ENCODE data around the gene BRD7.

BRD7 gene

GRCh38 chr16:50368410-50369132, at the start of gene BRD7:
BRD7 (minus strand) TSS chr16:50368988; CDS start chr16:50368774, 214 bp downstream.
- H3K27ac Mint-ChIP-seq = peak within 1 kb of the TSS; percentile 85
- peaks cover 47% of the 10 kb centered on the region for H3K4me1 Mint-ChIP-seq
- H3K9me3 Mint-ChIP-seq = no peaks in the 10 kb centered on the region
- H3K27me3 Mint-ChIP-seq = peaks cover 14% of the 10 kb centered on the region
- CTCF ChIA-PET = interaction anchor here (1.2 to 2.6 kb wide), 9 partner anchors 8 to 378 kb away, joined by 3 to 22 read pairs (median 5); no protein-coding TSS in a partner anchor
- H3K36me3 Mint-ChIP-seq = peaks cover 30% of the 10 kb centered on the region
- DNase-seq = peak; percentile 66
- peak within 1 kb of the TSS; percentile 84 for H3K4me3 Mint-ChIP-seq

GRCh38 chr16:50416388-50416787, 47.6 kb upstream of the BRD7 start:
- Mint-ChIP-seq H3K27me3 (peaks cover 20% of the 10 kb centered on the region), H3K9me3 (peaks cover 31% of the 10 kb centered on the region), H3K4me1 (no peaks in the 10 kb centered on the region), H3K36me3 (no peaks in the 10 kb centered on the region), H3K27ac (no peak overlapping the region), H3K4me3 (no peak overlapping the region)
- DNase-seq = no peak
- CTCF ChIA-PET = no interaction called here

GRCh38 chr16:50414152-50414551, 45.4 kb upstream of the BRD7 start:
- Mint-ChIP-seq H3K9me3 (peaks cover 16% of the 10 kb centered on the region), H3K4me3 (no peak overlapping the region), H3K4me1 (no peaks in the 10 kb centered on the region), H3K27me3 (peaks cover 8% of the 10 kb centered on the region), H3K27ac (no peak overlapping the region), H3K36me3 (no peaks in the 10 kb centered on the region)
- no peak for DNase-seq
- CTCF ChIA-PET = no interaction called here

- no peak overlapping the region for H3K27ac Mint-ChIP-seq
- no peak overlapping the region for H3K4me3 Mint-ChIP-seq
- DNase-seq = no peak
- H3K36me3 Mint-ChIP-seq = no peaks in the 10 kb centered on the region
- H3K27me3 Mint-ChIP-seq = peaks cover 8% of the 10 kb centered on the region
- CTCF ChIA-PET = no interaction called here
- peaks cover 4% of the 10 kb centered on the region for H3K9me3 Mint-ChIP-seq
- no peaks in the 10 kb centered on the region for H3K4me1 Mint-ChIP-seq
Measured at GRCh38 chr16:50411034-50411433, 42.2 kb upstream of the BRD7 start.

GRCh38 chr16:50408001-50408561, 39.3 kb upstream of the BRD7 start:
- Mint-ChIP-seq H3K27ac (no peak overlapping the region), H3K36me3 (no peaks in the 10 kb centered on the region), H3K27me3 (peaks cover 3% of the 10 kb centered on the region), H3K4me1 (no peaks in the 10 kb centered on the region), H3K4me3 (no peak overlapping the region), H3K9me3 (no peaks in the 10 kb centered on the region)
- DNase-seq = no peak
- CTCF ChIA-PET = no interaction called here

- CTCF ChIA-PET = no interaction called here
- H3K9me3 Mint-ChIP-seq = no peaks in the 10 kb centered on the region
- no peaks in the 10 kb centered on the region for H3K4me1 Mint-ChIP-seq
- H3K27ac Mint-ChIP-seq = no peak overlapping the region
- H3K36me3 Mint-ChIP-seq = no peaks in the 10 kb centered on the region
- peaks cover 3% of the 10 kb centered on the region for H3K27me3 Mint-ChIP-seq
- DNase-seq = no peak
- H3K4me3 Mint-ChIP-seq = no peak overlapping the region
Measured at GRCh38 chr16:50407351-50407750, 38.6 kb upstream of the BRD7 start.

- H3K36me3 Mint-ChIP-seq = no peaks in the 10 kb centered on the region
- peaks cover 2% of the 10 kb centered on the region for H3K4me1 Mint-ChIP-seq
- no peak overlapping the region for H3K4me3 Mint-ChIP-seq
- H3K27me3 Mint-ChIP-seq = peaks cover 5% of the 10 kb centered on the region
- CTCF ChIA-PET = no interaction called here
- no peaks in the 10 kb centered on the region for H3K9me3 Mint-ChIP-seq
- DNase-seq = no peak
- H3K27ac Mint-ChIP-seq = no peak overlapping the region
Measured at GRCh38 chr16:50403491-50403890, 34.7 kb upstream of the BRD7 start.

GRCh38 chr16:50402298-50402895, 33.6 kb upstream of the BRD7 start:
- Mint-ChIP-seq H3K36me3 (no peaks in the 10 kb centered on the region), H3K4me3 (no peak overlapping the region), H3K9me3 (no peaks in the 10 kb centered on the region), H3K27me3 (peaks cover 5% of the 10 kb centered on the region), H3K4me1 (peaks cover 2% of the 10 kb centered on the region), H3K27ac (no peak overlapping the region)
- CTCF ChIA-PET = no interaction called here
- no peak for DNase-seq

GRCh38 chr16:50401355-50401754, 32.6 kb upstream of the BRD7 start:
- CTCF ChIA-PET = interaction anchor here (1.0 kb wide), 1 partner anchor 109 kb away, joined by 3 read pairs; no protein-coding TSS in a partner anchor
- H3K27me3 Mint-ChIP-seq = peaks cover 5% of the 10 kb centered on the region
- no peak for DNase-seq
- H3K27ac Mint-ChIP-seq = no peak overlapping the region
- peaks cover 5% of the 10 kb centered on the region for H3K4me1 Mint-ChIP-seq
- no peaks in the 10 kb centered on the region for H3K36me3 Mint-ChIP-seq
- no peak overlapping the region for H3K4me3 Mint-ChIP-seq
- H3K9me3 Mint-ChIP-seq = no peaks in the 10 kb centered on the region

- Mint-ChIP-seq H3K36me3 (no peaks in the 10 kb centered on the region), H3K4me1 (peaks cover 9% of the 10 kb centered on the region), H3K4me3 (no peak overlapping the region), H3K27me3 (peaks cover 5% of the 10 kb centered on the region), H3K27ac (no peak overlapping the region), H3K9me3 (no peaks in the 10 kb centered on the region)
- no peak for DNase-seq
- CTCF ChIA-PET = interaction anchor here (1.0 kb wide), 1 partner anchor 110 kb away, joined by 3 read pairs; no protein-coding TSS in a partner anchor
Measured at GRCh38 chr16:50400967-50401348, 32.2 kb upstream of the BRD7 start.

GRCh38 chr16:50400312-50400966, 31.7 kb upstream of the BRD7 start:
- no peaks in the 10 kb centered on the region for H3K9me3 Mint-ChIP-seq
- H3K4me1 Mint-ChIP-seq = peaks cover 13% of the 10 kb centered on the region
- H3K4me3 Mint-ChIP-seq = no peak overlapping the region
- CTCF ChIA-PET = interaction anchor here (1.3 kb wide), 1 partner anchor 406 kb away, joined by 4 read pairs; no protein-coding TSS in a partner anchor
- H3K27me3 Mint-ChIP-seq = peaks cover 5% of the 10 kb centered on the region
- DNase-seq = no peak
- H3K27ac Mint-ChIP-seq = no peak overlapping the region
- H3K36me3 Mint-ChIP-seq = no peaks in the 10 kb centered on the region

- Mint-ChIP-seq H3K27ac (no peak overlapping the region), H3K27me3 (peaks cover 5% of the 10 kb centered on the region), H3K36me3 (no peaks in the 10 kb centered on the region), H3K4me1 (peaks cover 18% of the 10 kb centered on the region), H3K4me3 (no peak overlapping the region), H3K9me3 (no peaks in the 10 kb centered on the region)
- no peak for DNase-seq
- CTCF ChIA-PET = interaction anchor here (0.6 to 1.3 kb wide), 2 partner anchors 58 to 407 kb away, joined by 3 to 4 read pairs; no protein-coding TSS in a partner anchor
Measured at GRCh38 chr16:50399411-50399810, 30.6 kb upstream of the BRD7 start.

- H3K9me3 Mint-ChIP-seq = no peaks in the 10 kb centered on the region
- no peak for DNase-seq
- no peak overlapping the region for H3K27ac Mint-ChIP-seq
- H3K4me1 Mint-ChIP-seq = peaks cover 18% of the 10 kb centered on the region
- CTCF ChIA-PET = no interaction called here
- H3K27me3 Mint-ChIP-seq = peaks cover 5% of the 10 kb centered on the region
- no peaks in the 10 kb centered on the region for H3K36me3 Mint-ChIP-seq
- H3K4me3 Mint-ChIP-seq = no peak overlapping the region
Measured at GRCh38 chr16:50398336-50398735, 29.5 kb upstream of the BRD7 start.

GRCh38 chr16:50396761-50397535, 28.2 kb upstream of the BRD7 start:
- CTCF ChIA-PET = no interaction called here
- Mint-ChIP-seq H3K9me3 (no peaks in the 10 kb centered on the region), H3K36me3 (no peaks in the 10 kb centered on the region), H3K4me3 (no peak overlapping the region), H3K27me3 (peaks cover 5% of the 10 kb centered on the region), H3K4me1 (peaks cover 18% of the 10 kb centered on the region), H3K27ac (no peak overlapping the region)
- no peak for DNase-seq
